PC-3 (cell line): Measurements from ENCODE around the gene NOCT. TPM values are rescaled to one million over a fixed set of nuclear protein-coding genes. Genes with fewer than 3 reads are reported as not detected.

Experiments used
- ATAC-seq: fragments of 200-7000 bp; cut with Tn5 transposase; 2 replicates; pipeline ENCODE4 v1.9.1; 2020; ENCODE audit warnings: mild to moderate bottlenecking, moderate library complexity
- BruUV-seq: library from RNA; stranded (reverse); fragments of 400-500 nt; replicated peaks from 2 replicates; lab custom pipeline; 2021; lab: Mats Ljungman, UMichigan
- CTCF ChIA-PET: fragments of 300-600 bp; sonication (Branson Sonifier 250); formaldehyde crosslinking; loops from one replicate; lab custom pipeline; 2022; ENCODE audit warnings: antibody characterized with exemption; lab: Charles Lee
- POLR2A ChIA-PET: fragments of 300-600 bp; sonication (Branson Sonifier 250); formaldehyde crosslinking; loops from one replicate; lab custom pipeline; 2022; ENCODE audit warnings: antibody characterized with exemption; ENCODE audit not compliant: unreplicated experiment; lab: Charles Lee
- DNase-seq: peaks from one replicate; pipeline ENCODE4 v3.0.0-alpha.2; 2015
- H2AFZ ChIP-seq: fragments of 300-600 bp; sonication (generic); 2 replicates; pipeline ENCODE4 v1.6.0; 2016; ENCODE audit warnings: antibody characterized with exemption, low read length
- H3F3A ChIP-seq: fragments of 300-600 bp; sonication (generic); one replicate; pipeline ENCODE4 v1.6.0; 2017; ENCODE audit warnings: antibody characterized with exemption, low read length, control low read depth, mild to moderate bottlenecking; ENCODE audit not compliant: unreplicated experiment
- H3K27ac ChIP-seq: fragments of 300-600 bp; sonication (generic); 2 replicates; pipeline ENCODE4 v1.5.1; 2016; ENCODE audit warnings: mild to moderate bottlenecking, low read length
- H3K27me3 ChIP-seq: fragments of 300-600 bp; sonication (generic); 2 replicates; pipeline ENCODE4 v1.6.1; 2016; ENCODE audit warnings: low read length, mixed read lengths
- H3K36me3 ChIP-seq: fragments of 300-600 bp; sonication (generic); 2 replicates; pipeline ENCODE4 v1.6.1; 2016; ENCODE audit warnings: low read depth, mixed run types, low read length, mixed read lengths
- H3K4me1 ChIP-seq: fragments of 300-600 bp; sonication (generic); 2 replicates; pipeline ENCODE4 v1.5.1; 2016; ENCODE audit warnings: low read length; ENCODE audit not compliant: insufficient read depth
- H3K4me2 ChIP-seq: fragments of 300-600 bp; sonication (generic); 2 replicates; pipeline ENCODE4 v1.6.0; 2016; ENCODE audit warnings: low read length
- H3K4me3 ChIP-seq: fragments of 300-600 bp; sonication (generic); 2 replicates; pipeline ENCODE4 v1.5.1; 2016; ENCODE audit warnings: mild to moderate bottlenecking, low read length, mixed read lengths
- H3K79me2 ChIP-seq: fragments of 300-600 bp; sonication (generic); 2 replicates; pipeline ENCODE4 v1.6.1; 2017; ENCODE audit warnings: low read length, mixed read lengths
- H3K9ac ChIP-seq: fragments of 300-600 bp; sonication (generic); 2 replicates; pipeline ENCODE4 v1.6.0; 2016; ENCODE audit warnings: mild to moderate bottlenecking, low read length
- H3K9me2 ChIP-seq: fragments of 300-600 bp; sonication (generic); replicated peaks from 2 replicates; pipeline ENCODE4 v1.6.1; 2016; ENCODE audit warnings: mixed run types, low read length, mixed read lengths
- H3K9me3 ChIP-seq: fragments of 300-600 bp; sonication (generic); 2 replicates; pipeline ENCODE4 v1.6.1; 2016; ENCODE audit warnings: low read length, mixed read lengths
- H4K20me1 ChIP-seq: fragments of 300-600 bp; sonication (generic); 2 replicates; pipeline ENCODE4 v1.6.1; 2016; ENCODE audit warnings: low read length, mixed read lengths
- CTCF ChIP-seq: fragments of 300-600 bp; sonication (generic); conservative IDR thresholded peaks from 2 replicates; pipeline ENCODE4 v1.5.1; 2017; ENCODE audit warnings: antibody characterized with exemption, low read depth, mild to moderate bottlenecking, low read length
- EZH2 ChIP-seq: fragments of 300-600 bp; sonication (generic); IDR thresholded peaks from one replicate; pipeline ENCODE4 v1.6.1; 2017; ENCODE audit warnings: antibody characterized with exemption, mild to moderate bottlenecking, low read length; ENCODE audit not compliant: unreplicated experiment
- EZH2phosphoT487 ChIP-seq: fragments of 300-600 bp; sonication (generic); IDR thresholded peaks from 2 replicates; pipeline ENCODE4 v1.6.1; 2018; ENCODE audit warnings: mild to moderate bottlenecking, antibody characterized with exemption, low read length, borderline replicate concordance
- intact Hi-C: fragments of 100-400 bp; cut with micrococcal nuclease; formaldehyde crosslinking; loops from 2 replicates; pipeline ENCODE4 v1.9.0; 2023
- total RNA-seq: library from RNA; depleted of rRNA; stranded (reverse); fragments of >200 nt; gene quantifications from 2 replicates; pipeline ENCODE4 v1.2.3, GENCODE V29; 2014

The NOCT gene
- total RNA-seq, 1 experiment from 2014 or later: 32.7 TPM

GRCh38 chr4:139030614-139031235 lies 15.1 kb downstream of the NOCT start:
- Histone ChIP-seq H3K9ac (no peak overlapping the region), H3K27ac (no peak overlapping the region), H3K9me3 (no peaks in the 10 kb centered on the region), H3K27me3 (no peaks in the 10 kb centered on the region), H4K20me1 (peaks cover 47% of the 10 kb centered on the region), H3K9me2 (no peaks in the 10 kb centered on the region), H3K4me1 (no peaks in the 10 kb centered on the region), H3K4me3 (no peak overlapping the region), H3F3A (no peaks in the 10 kb centered on the region), H2AFZ (no peak overlapping the region), H3K36me3 (no peaks in the 10 kb centered on the region), H3K79me2 (peaks cover 95% of the 10 kb centered on the region), H3K4me2 (no peak overlapping the region; the same call in 1 of the 2 replicates)
- no TSS peak for BruUV-seq
- DNase-seq (peak; percentile 72), ATAC-seq (peak; percentile 68)
- intact Hi-C loops: loop anchor here (1.0 to 5.0 kb wide), 2 partner anchors 55 to 137 kb away; no protein-coding TSS in a partner anchor
- CTCF ChIA-PET: interaction anchor here (0.6 to 1.3 kb wide), 13 partner anchors 10 to 269 kb away, joined by 3 to 9 read pairs (median 3); no protein-coding TSS in a partner anchor
- POLR2A ChIA-PET: no interaction called here
- TF ChIP-seq CTCF: peak; percentile 74
- no peak for TF ChIP-seq EZH2phosphoT487

DNA sequence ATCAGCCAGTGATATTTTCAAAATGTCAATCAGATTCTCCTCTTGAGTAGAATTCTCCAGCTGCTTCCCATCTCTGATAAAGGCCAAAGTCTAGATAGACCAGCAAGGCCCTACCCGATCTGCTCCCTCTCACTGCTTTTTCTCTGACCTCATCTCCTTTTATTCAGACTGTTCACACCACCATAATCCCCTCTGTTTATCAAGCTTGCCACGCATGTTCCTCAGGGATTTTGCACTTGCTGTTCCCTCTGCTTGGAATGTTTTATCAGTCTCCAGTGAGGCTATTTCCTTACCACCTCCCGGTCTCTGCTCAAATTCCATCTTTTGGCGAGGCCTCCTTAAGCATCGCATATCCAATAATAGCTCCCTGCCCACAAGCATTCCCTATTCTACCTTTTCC lies 20.1 kb downstream of the NOCT start:
- Histone ChIP-seq H3K27ac (no peak overlapping the region), H3K4me1 (no peaks in the 10 kb centered on the region), H2AFZ (no peak overlapping the region), H3K79me2 (peaks cover 94% of the 10 kb centered on the region), H3K36me3 (no peaks in the 10 kb centered on the region), H3K9me2 (no peaks in the 10 kb centered on the region), H3K27me3 (no peaks in the 10 kb centered on the region), H3K4me2 (no peak overlapping the region), H3K9ac (no peak overlapping the region), H3F3A (no peaks in the 10 kb centered on the region), H3K9me3 (no peaks in the 10 kb centered on the region), H3K4me3 (no peak overlapping the region), H4K20me1 (peaks cover 53% of the 10 kb centered on the region)
- no TSS peak for BruUV-seq
- POLR2A ChIA-PET: no interaction called here
- DNase-seq: no peak
- CTCF ChIA-PET: no interaction called here
- TF ChIP-seq EZH2phosphoT487: no peak
- no peak for TF ChIP-seq CTCF
- no peak for TF ChIP-seq EZH2
- intact Hi-C loops: no loop called here
- no peak for ATAC-seq

DNA sequence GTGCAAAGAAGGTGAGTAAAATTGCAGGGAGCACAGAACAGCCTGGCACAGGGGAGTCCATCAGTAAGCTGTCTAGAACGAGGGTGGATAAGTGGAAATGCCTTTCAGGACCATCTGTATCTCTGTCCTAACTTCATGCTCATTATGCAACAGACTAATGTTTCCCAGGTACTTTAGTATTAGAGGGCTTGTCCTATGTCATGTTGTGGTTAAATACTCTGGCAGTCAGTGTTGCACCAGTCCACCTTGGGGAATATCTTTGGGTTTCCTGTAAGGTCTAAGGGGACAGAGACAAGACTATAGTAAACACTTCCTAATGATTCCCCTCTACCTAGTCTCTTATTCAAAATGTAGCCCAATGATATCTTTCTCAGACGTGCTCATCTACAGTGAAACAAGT lies 21.3 kb downstream of the NOCT start:
- TF ChIP-seq EZH2phosphoT487 (no peak), CTCF (no peak), EZH2 (no peak)
- Histone ChIP-seq H3K9me3 (no peaks in the 10 kb centered on the region), H3K27me3 (no peaks in the 10 kb centered on the region), H3K27ac (no peak overlapping the region), H2AFZ (no peak overlapping the region), H3K36me3 (no peaks in the 10 kb centered on the region), H3K79me2 (peaks cover 93% of the 10 kb centered on the region), H3K4me3 (no peak overlapping the region), H4K20me1 (peaks cover 46% of the 10 kb centered on the region; the same call in 1 of the 2 replicates), H3K4me1 (no peaks in the 10 kb centered on the region), H3F3A (no peaks in the 10 kb centered on the region), H3K4me2 (no peak overlapping the region), H3K9ac (no peak overlapping the region), H3K9me2 (no peaks in the 10 kb centered on the region)
- no TSS peak for BruUV-seq
- DNase-seq (no peak), ATAC-seq (no peak)
- CTCF ChIA-PET: no interaction called here
- POLR2A ChIA-PET: no interaction called here
- intact Hi-C loops: no loop called here
